Measurements from ENCODE around the gene RCAN2.

DNA sequence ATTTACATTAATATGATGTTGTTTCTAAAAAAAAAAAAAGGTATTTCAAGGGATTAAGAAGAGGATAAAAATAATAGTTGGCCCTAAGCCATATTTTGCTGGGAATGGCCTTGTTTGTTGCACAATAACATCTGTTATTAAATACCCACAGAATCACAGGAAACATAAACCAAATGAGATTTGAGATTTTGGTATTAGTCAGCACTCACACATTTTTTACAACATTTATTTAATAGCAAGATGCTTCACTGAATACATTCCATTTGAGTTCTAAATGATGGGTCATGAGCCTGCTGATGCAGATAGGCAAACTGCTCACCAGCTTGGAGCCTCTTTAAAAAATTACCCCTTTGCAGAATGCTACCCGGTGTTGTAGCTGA lies 227.6 kb downstream of the RCAN2 start:
- TF ChIP-seq, protein P1, sequence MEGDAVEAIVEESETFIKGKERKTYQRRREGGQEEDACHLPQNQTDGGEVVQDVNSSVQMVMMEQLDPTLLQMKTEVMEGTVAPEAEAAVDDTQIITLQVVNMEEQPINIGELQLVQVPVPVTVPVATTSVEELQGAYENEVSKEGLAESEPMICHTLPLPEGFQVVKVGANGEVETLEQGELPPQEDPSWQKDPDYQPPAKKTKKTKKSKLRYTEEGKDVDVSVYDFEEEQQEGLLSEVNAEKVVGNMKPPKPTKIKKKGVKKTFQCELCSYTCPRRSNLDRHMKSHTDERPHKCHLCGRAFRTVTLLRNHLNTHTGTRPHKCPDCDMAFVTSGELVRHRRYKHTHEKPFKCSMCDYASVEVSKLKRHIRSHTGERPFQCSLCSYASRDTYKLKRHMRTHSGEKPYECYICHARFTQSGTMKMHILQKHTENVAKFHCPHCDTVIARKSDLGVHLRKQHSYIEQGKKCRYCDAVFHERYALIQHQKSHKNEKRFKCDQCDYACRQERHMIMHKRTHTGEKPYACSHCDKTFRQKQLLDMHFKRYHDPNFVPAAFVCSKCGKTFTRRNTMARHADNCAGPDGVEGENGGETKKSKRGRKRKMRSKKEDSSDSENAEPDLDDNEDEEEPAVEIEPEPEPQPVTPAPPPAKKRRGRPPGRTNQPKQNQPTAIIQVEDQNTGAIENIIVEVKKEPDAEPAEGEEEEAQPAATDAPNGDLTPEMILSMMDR (IDR thresholded peaks at IDR 0.05), result no peak
- TF ChIP-seq POLR2A (IDR thresholded peaks at IDR 0.05), result no peak
